Renal cortex interstitium (tissue), 11 donors: ENCODE data around the gene PLA2G2D. TPM values are rescaled to one million over a fixed set of nuclear protein-coding genes. Genes with fewer than 3 reads are reported as not detected.
A peak's percentile ranks its signal among the peaks of the same experiment; 100 is the strongest.

Experiments
- DNase-seq, 11 donors: peaks; one replicate each; pipeline ENCODE4 v3.0.0-alpha.2; 2013; ENCODE audit warnings: low read depth in 9 of 11, low spot score in 4 of 11; ENCODE audit errors: extremely low read depth in 1 of 11
- polyA plus RNA-seq, 3 donors: library from polyadenylated mRNA; unstranded; fragments of 120-200 nt; gene quantifications; one replicate each; pipeline ENCODE4 v1.2.1, GENCODE V29; 2013; ENCODE audit not compliant: insufficient read length in 3 of 3

The PLA2G2D gene
- polyA plus RNA-seq, 3 donors = 0.04 to 0.09 (median 0.06) TPM

GRCh38 chr1:20124456-20125057 is 5.2 kb upstream of the PLA2G2D start:
- DNase-seq = no peak

GRCh38 chr1:20123722-20124455 is 4.6 kb upstream of the PLA2G2D start:
- DNase-seq = no peak

GRCh38 chr1:20120796-20121195 is 1.5 kb upstream of the PLA2G2D start:
- DNase-seq = no peak

DNA sequence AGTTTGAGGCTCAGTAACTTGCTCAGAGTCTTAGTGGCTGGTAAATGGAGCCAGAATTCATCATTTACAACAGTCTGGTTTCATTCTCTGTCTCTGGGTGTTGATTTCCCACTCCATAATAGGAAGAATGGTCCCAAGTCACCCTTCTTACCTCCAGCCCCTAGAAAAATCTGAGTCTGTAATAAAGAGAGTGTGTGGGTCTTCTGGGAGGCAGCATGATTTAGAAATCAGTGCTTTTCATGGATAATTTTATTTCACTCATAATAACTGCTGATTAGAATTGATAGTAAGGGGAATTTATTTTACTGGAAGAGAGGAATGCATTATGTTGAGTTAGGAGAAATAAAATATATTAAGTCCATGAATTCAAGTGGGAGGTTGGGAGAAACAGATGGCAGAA is 2.1 kb downstream of the PLA2G2D start:
- DNase-seq = no peak

- DNase-seq = no peak
These were observed 3.4 kb downstream of the PLA2G2D start for GRCh38 chr1:20115916-20116315.

DNA sequence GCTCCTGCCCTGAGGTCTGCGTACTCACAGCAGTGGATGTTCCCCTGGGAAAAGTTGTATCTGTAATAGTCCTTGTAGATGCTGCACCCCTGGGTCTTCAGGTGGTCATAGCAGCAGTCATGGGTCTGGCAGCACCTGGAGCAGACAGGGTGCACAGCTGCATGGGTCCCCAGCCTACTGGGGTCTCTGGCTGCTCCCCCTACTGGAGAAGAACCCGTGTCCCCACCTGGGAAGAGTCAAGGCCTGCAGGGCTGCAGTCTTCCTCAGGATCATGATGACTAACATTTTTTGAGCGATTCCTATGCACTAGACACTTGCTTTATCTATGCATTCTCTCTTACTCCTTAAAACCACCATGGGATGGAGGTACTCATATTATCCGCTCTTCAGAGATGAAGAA is 3.9 kb downstream of the PLA2G2D start:
- no peak for DNase-seq

- no peak for DNase-seq
These were observed 5.2 kb downstream of the PLA2G2D start for GRCh38 chr1:20114021-20114648.

- DNase-seq = no peak
These were observed 6.9 kb downstream of the PLA2G2D start for GRCh38 chr1:20112279-20113000.

DNA sequence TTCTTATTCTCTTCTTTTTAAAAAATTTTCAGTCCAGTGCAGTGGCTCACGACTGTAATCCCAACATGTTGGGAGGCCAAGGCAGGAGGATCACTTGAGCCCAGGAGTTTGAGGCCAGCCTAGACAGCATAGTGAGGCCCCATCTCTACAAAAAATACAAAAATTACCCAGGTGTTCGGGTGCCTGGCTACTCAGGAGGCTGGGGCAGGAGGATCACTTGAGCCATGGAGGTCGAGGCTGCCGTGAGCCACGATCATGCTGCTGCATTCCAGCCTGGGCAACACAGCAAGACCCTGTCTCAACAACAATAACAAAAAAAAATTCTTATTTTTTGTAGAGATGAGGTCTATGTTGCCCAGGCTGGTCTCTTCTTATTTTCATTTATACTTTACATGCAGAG is 7.9 kb downstream of the PLA2G2D start:
- no peak for DNase-seq

- no peak for DNase-seq
These were observed 8.7 kb downstream of the PLA2G2D start for GRCh38 chr1:20110679-20111078.

GRCh38 chr1:20109223-20109856 is 10.0 kb downstream of the PLA2G2D start:
- no peak for DNase-seq

DNA sequence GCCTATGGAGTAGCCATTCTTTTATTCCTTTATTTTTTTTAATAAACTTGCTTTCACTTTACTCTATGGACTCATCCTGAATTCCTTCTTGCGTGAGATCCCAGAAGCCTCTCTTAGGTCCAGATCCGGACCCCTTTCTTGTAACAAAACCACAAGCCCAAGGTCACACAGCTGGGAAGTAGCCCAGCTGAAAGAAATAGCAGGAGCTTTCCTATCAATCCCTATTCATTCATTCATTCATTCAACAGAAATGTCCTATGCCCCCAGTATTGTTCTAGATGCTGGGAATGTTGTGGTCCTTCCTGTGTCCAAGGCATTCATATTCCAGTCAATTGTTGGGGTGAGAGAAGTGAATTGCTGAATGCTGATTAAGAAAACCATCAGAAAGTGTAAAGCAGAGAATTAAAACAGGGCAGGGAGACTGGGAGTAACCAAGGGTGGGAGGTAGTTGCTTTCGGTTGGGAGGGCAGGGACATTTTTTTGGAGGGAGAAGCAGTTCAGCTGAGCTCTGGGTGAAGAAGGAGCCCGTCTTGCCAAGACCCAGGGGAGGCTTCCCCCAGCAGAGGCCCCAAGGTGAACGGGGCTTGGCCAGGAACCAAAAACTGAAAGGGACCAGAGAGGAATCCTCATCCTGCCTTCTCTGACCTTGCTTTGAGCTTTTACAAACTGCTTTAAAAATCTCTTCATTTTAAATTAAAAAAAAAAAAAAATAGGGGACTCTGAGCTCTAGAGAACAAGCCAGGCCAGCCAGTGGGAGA is 10.8 kb downstream of the PLA2G2D start:
- no peak for DNase-seq

DNA sequence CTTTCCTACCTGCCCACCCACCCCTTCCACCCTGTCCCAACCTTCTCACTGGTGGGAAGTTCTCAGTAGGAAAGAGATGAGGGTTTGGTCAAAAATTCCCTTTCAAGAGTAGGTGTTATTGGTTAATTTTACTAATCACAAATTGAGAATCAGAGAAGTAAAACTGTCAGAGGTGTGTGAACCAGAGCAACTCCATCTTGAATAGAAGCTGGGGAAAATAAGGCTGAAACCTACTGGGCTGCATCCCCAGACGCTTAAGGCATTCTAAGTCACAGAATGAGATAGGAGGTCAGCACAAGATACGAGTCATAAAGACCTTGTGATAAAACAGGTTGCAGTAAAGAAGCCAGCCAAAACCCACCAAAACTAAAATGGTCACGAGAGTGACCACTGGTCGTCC is 11.5 kb downstream of the PLA2G2D start:
- DNase-seq = no peak

DNA sequence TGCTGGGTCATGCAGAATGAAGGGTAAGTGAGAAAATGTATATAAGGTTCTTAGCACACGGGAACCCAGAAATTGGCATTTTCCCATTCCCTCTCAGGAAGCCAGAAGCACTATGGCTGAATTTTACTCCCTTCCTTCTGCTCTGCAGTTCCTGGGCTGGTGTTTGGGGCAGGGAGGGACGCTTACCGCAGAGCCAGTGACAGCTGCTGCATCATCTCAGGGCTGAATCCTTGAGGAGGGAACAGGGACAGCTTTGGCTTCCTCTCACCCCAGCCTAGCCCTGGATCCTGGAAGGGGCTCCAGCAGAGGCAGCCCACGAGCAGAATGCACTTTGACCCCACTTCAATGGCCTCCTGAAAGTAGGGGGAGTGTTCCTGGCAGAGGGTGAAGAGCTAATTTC is 12.0 kb downstream of the PLA2G2D start:
- no peak for DNase-seq

DNA sequence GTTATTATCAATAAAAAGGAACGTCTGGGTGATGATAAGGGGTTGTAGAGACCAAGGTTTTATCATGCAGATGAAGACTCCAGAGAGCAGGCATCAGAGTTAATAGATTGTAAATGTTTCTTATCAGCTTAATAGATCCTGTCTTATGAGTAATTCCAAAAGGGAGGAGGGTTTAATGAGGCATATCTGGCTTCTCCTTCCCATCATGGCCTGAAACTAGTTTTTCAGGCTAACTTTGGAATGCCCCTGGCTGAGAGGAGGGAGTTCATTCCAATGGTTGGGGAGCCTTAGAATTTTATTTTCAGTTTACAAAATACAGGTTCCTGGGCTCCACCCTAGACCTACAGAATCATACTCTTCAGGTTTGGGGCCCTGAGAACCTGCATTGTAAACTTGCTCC is 13.5 kb downstream of the PLA2G2D start:
- peak in 1 of 11 donors; percentile 7 for DNase-seq

GRCh38 chr1:20102875-20103274 is 16.5 kb downstream of the PLA2G2D start:
- DNase-seq = no peak

- DNase-seq = peak in 7 of 11 donors; percentile 10 to 23 (median 17)
These were observed 18.5 kb downstream of the PLA2G2D start for GRCh38 chr1:20100632-20101355.

- DNase-seq = no peak
These were observed 19.8 kb downstream of the PLA2G2D start for GRCh38 chr1:20099533-20099932.
